ENCODE data around the gene RSPH6A.

RSPH6A gene

DNA sequence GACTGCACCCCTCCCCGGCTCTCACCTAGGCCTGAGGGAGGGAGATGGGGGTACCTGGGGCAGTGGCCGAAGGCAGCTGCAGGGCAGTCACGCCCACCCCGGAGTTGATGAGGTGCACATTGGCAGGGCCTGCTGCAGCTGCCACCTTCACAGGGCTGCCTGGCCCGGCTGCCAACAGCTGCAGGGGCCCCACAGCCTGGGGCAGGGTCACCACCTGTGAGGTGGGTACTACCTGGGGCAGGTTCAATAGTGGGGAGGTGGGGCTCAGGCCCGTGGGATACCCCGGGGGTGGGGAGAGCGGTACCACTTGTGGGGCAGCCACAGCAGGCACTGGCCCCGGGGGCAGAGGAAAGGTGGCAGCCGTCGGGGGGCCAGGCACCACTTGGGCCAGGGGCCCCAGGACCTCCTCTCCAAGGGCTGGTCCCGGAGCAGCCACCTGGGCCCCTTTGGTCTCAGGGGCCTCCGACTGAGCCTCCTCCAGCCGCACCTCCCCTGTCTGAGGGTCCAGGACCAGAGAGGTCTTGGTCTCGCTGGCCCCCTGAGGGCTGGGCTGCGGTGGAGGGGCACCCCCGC lies 48.7 kb downstream of the RSPH6A start:
- ChIA-PET POLR2A (interaction anchor here (1.1 to 6.2 kb wide), 3 partner anchors 9 to 49 kb away, joined by 3 to 65 read pairs (median 54); partner anchors contain the start of gene DMPK), CTCF (interaction anchor here (1.6 to 9.9 kb wide), 3 partner anchors 16 to 73 kb away, joined by 4 to 170 read pairs (median 30); partner anchors contain the start of genes DMPK and QPCTL)
- TF ChIP-seq, protein P1, sequence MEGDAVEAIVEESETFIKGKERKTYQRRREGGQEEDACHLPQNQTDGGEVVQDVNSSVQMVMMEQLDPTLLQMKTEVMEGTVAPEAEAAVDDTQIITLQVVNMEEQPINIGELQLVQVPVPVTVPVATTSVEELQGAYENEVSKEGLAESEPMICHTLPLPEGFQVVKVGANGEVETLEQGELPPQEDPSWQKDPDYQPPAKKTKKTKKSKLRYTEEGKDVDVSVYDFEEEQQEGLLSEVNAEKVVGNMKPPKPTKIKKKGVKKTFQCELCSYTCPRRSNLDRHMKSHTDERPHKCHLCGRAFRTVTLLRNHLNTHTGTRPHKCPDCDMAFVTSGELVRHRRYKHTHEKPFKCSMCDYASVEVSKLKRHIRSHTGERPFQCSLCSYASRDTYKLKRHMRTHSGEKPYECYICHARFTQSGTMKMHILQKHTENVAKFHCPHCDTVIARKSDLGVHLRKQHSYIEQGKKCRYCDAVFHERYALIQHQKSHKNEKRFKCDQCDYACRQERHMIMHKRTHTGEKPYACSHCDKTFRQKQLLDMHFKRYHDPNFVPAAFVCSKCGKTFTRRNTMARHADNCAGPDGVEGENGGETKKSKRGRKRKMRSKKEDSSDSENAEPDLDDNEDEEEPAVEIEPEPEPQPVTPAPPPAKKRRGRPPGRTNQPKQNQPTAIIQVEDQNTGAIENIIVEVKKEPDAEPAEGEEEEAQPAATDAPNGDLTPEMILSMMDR (IDR thresholded peaks at IDR 0.05; ENCODE audit: insufficient read depth, low read length, missing control alignments), result no peak
- DNase-seq (ENCODE audit: low read depth, low spot score), result no peak
- peak overlapping the region; percentile 77 for H3K4me3 ChIP-seq (ENCODE audit: low read depth, low read length)

DNA sequence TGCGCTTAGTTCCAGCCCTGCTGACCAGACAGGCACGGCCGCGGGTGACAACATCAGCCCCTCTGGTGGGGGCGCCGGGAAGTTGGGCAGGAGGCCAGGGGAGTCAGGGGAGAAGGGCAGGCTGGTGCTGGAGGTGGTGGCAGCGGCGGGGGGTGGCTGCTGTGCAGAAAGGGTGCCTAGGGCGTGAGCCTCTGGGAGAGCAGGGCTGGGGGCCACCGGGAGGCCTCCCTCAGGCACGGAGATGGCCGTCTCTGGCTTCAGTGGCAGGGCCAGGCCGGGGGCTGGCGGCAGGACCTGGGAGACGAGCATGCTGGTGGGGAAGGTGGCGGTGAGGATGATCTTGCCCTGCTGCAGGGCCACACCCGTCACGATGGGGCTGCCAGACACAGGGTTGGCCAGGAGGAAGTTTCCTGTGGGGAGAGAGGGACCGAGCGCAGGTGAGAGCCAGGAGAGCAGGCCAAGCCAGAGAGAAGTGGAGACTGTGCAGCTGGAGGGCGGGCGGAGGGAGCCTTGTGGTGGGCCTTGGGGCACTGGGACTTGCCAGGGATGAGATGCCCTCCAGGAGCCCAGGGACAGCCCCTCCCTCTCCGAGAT lies 49.3 kb downstream of the RSPH6A start:
- CTCF ChIA-PET, result interaction anchor here (1.4 to 9.9 kb wide), 3 partner anchors 34 to 84 kb away, joined by 3 to 170 read pairs (median 5); partner anchors contain the start of gene QPCTL
- TF ChIP-seq, protein P1 (IDR thresholded peaks at IDR 0.05; ENCODE audit: insufficient read depth, low read length, missing control alignments), result no peak
- POLR2A ChIA-PET, result no interaction called here
- H3K4me3 ChIP-seq (ENCODE audit: low read depth, low read length), result no peak overlapping the region
- no peak for DNase-seq (ENCODE audit: low read depth, low spot score)

DNA sequence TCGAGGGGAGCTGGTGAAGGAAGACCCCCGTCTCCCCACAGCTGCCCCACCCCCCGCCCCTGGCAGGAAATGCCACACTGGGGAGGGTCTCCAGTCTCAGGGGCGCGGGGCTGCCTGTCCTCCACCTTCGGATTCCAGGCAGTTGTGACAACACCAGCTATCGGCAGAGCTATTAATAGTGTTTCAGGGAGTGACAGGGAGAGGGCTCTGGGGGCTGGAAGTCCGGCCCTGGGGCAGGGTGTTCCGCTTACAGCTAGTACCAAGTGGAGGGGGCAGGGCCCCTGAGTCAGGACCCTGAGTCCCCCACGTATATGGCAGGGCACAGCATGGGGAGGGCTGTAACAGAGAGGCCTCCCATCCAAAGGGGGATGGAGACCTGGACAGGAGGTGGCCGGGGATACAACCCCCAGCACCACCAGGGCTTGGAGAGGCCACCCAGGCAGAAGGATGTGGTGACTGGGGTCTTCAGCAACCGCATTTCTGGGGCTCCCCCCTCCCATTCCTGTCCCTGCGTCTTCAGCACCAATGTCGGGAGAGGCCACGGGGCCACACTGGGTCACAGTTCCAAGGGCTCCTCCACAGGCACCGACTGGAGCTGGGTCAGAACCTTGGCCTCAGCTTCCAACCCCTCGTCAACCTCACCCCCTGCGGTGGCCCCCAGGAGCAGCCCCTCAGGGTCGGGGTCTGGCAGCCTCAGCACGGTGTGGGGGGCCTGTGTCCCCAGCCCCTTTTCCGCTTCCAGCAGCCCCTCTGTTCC lies 50.0 kb downstream of the RSPH6A start:
- CTCF ChIA-PET, result interaction anchor here (0.8 to 9.9 kb wide), 4 partner anchors 9 to 83 kb away, joined by 3 to 170 read pairs (median 4); partner anchors contain the start of gene QPCTL

DNA sequence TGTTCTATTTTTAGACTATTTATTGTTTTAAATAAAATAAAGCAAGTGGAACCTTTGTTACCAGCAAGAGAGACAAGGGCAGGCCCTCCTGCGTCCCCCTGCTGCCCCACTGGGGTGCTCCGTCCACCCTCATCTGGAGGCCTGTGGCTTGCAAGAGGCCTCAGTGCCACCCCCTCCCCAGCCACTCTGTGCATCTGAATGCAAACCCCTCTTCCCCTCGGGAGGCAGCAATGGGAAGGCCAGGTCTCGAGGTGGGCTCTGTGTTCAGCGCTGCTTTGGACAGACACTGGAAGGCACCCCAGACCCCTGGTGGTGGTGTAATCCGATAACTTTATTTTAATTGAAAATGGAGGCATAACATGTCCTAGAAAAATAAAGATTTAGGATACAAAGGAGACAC lies 50.6 kb downstream of the RSPH6A start:
- TF ChIP-seq, protein P1 (IDR thresholded peaks at IDR 0.05; ENCODE audit: insufficient read depth, low read length, missing control alignments), result no peak

More for the DNA sequence above, 50.0 kb downstream of the RSPH6A start:
- no peak for DNase-seq (ENCODE audit: low read depth, low spot score)
- H3K4me3 ChIP-seq (ENCODE audit: low read depth, low read length), result no peak overlapping the region
- POLR2A ChIA-PET, result interaction anchor here (0.6 to 0.9 kb wide), 2 partner anchors 28 to 298 kb away, joined by 3 to 4 read pairs; partner anchors contain the start of gene DMWD
- TF ChIP-seq, protein P1 (IDR thresholded peaks at IDR 0.05; ENCODE audit: insufficient read depth, low read length, missing control alignments), result no peak

DNA sequence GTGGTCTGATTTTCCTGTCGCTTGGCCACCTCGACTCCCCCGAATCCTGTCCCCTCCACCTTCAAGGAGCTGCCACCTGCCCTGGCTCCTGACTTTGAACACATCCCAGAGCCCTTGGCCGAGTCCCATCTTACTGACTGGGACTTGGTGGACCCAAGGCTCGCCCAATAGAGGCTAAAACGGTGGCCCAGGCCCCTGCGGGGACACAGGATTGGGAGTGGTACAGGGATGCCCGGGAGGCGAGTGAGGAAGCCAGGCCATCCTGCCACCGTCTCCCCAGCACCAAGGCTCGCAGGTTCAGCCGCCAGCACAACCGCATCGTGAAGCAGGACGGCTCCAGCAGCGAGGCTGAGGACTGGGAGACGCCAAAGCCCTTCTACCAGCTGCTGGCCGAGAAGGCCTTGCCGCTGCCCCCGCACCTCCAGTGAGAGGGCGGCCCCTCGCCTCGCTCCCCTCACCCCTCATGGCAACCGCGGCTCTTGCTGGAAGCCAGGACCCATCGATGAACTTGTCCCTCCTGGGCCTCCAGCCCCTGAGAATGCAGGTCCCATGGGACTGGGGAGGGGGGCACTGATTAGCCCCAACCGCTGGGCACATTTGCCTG lies 51.3 kb downstream of the RSPH6A start:
- ChIA-PET POLR2A (no interaction called here), CTCF (interaction anchor here (0.9 kb wide), 1 partner anchor 9 kb away, joined by 3 read pairs; no protein-coding TSS in a partner anchor)
- TF ChIP-seq, protein P1 (IDR thresholded peaks at IDR 0.05; ENCODE audit: insufficient read depth, low read length, missing control alignments), result no peak

More for the DNA sequence above, 50.6 kb downstream of the RSPH6A start:
- ChIA-PET CTCF (interaction anchor here (0.8 to 1.4 kb wide), 3 partner anchors 8 to 82 kb away, joined by 3 to 5 read pairs (median 4); partner anchors contain the start of gene QPCTL), POLR2A (interaction anchor here (0.9 kb wide), 1 partner anchor 29 kb away, joined by 4 read pairs; the partner anchor contains the start of gene DMWD)
- no peak for DNase-seq (ENCODE audit: low read depth, low spot score)
- no peak overlapping the region for H3K4me3 ChIP-seq (ENCODE audit: low read depth, low read length)

More for the DNA sequence above, 51.3 kb downstream of the RSPH6A start:
- no peak for DNase-seq (ENCODE audit: low read depth, low spot score)
- no peak overlapping the region for H3K4me3 ChIP-seq (ENCODE audit: low read depth, low read length)
